Neural crest cell (in vitro differentiated cells): ENCODE data around the gene BCL7A. TPM values are rescaled to one million over a fixed set of nuclear protein-coding genes. Genes with fewer than 3 reads are reported as not detected.
"Not testable (repeated sequence)": the region's sequence is repeated elsewhere in the genome, so short reads cannot be mapped to it uniquely, and the experiment has no call there.

Source experiments
- DNase-seq: peaks from one replicate; pipeline ENCODE4 v3.0.0; 2021; ENCODE audit warnings: low read depth, mixed read lengths, low spot score
- H3K27ac Mint-ChIP-seq: one replicate; pipeline ENCODE4 v1.8.0; 2021; ENCODE audit warnings: mild to moderate bottlenecking, mixed read lengths; ENCODE audit not compliant: unreplicated experiment
- H3K27me3 Mint-ChIP-seq: 2 replicates; pipeline ENCODE4 v1.8.0; 2021; ENCODE audit warnings: low read depth, mild to moderate bottlenecking, mixed read lengths
- H3K36me3 Mint-ChIP-seq: 2 replicates; pipeline ENCODE4 v1.8.0; 2021; ENCODE audit warnings: low read depth, mild to moderate bottlenecking, mixed read lengths
- H3K4me1 Mint-ChIP-seq: 2 replicates; pipeline ENCODE4 v1.8.0; 2021; ENCODE audit warnings: mixed read lengths
- H3K4me3 Mint-ChIP-seq: one replicate; pipeline ENCODE4 v1.8.0; 2021; ENCODE audit warnings: mild to moderate bottlenecking, mixed read lengths
- H3K9me3 Mint-ChIP-seq: 2 replicates; pipeline ENCODE4 v1.8.0; 2021; ENCODE audit warnings: mixed read lengths
- total RNA-seq: library from RNA; stranded (reverse); gene quantifications from 2 replicates; pipeline ENCODE4 v1.2.1, GENCODE V29; 2021
- TF ChIP-seq, protein P1 (sequence below): fragments of 200-600 bp; sonication (generic); conservative IDR thresholded peaks from 2 replicates; pipeline ENCODE4 v1.5.0; 2021; ENCODE audit warnings: antibody characterized with exemption, mild to moderate bottlenecking

Gene BCL7A
- total RNA-seq, 1 donor from 2014 or later: 57.4 TPM

DNA sequence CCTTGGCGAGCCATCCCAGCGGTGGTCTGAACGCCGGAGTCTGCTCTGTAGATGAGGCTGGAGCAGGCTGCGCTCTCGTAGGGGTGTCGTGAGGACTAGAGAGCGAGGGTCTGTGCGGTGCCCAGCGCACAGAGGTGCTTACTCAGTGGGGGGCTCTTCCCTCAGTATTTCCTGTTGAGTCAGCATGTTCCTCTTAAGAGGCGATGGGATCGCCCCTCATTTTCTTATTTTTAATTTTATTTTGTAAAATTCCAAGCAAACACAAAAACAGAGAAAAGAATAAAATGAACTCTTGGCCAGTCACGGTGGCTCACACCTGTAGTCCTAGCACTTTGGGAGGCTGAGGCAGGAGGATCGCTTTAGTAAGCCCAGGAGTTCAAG, 40.8 kb upstream of the BCL7A start:
- H3K36me3 Mint-ChIP-seq: no peaks in the 10 kb centered on the region
- H3K4me3 Mint-ChIP-seq: no peak overlapping the region
- H3K9me3 Mint-ChIP-seq: no peaks in the 10 kb centered on the region
- H3K4me1 Mint-ChIP-seq: no peaks in the 10 kb centered on the region
- TF ChIP-seq, protein P1, sequence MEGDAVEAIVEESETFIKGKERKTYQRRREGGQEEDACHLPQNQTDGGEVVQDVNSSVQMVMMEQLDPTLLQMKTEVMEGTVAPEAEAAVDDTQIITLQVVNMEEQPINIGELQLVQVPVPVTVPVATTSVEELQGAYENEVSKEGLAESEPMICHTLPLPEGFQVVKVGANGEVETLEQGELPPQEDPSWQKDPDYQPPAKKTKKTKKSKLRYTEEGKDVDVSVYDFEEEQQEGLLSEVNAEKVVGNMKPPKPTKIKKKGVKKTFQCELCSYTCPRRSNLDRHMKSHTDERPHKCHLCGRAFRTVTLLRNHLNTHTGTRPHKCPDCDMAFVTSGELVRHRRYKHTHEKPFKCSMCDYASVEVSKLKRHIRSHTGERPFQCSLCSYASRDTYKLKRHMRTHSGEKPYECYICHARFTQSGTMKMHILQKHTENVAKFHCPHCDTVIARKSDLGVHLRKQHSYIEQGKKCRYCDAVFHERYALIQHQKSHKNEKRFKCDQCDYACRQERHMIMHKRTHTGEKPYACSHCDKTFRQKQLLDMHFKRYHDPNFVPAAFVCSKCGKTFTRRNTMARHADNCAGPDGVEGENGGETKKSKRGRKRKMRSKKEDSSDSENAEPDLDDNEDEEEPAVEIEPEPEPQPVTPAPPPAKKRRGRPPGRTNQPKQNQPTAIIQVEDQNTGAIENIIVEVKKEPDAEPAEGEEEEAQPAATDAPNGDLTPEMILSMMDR: no peak
- no peak for DNase-seq
- H3K27me3 Mint-ChIP-seq: peaks cover 3% of the 10 kb centered on the region
- H3K27ac Mint-ChIP-seq: no peak overlapping the region

DNA sequence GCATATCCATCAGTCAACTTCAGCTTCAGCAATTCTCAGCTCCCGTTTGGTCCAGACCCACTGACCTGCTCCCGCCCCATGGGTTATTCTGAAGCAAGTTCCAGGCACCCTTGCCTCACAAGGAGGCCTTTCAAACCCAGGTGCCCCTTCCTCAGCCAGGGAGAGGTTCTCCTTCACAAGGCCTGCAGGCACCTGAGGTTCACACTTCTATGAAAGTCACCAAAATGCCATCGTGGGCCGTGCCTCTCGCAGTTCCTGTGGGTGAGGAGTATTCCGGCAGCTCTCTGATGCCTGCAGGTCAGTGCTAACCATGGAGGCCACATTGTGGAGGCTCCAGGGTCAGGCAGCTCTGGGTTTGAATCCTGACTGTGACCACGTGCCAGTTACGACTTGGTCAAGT, 40.2 kb upstream of the BCL7A start:
- Mint-ChIP-seq H3K27ac (no peak overlapping the region), H3K4me1 (no peaks in the 10 kb centered on the region), H3K9me3 (no peaks in the 10 kb centered on the region), H3K4me3 (no peak overlapping the region), H3K27me3 (peaks cover 3% of the 10 kb centered on the region), H3K36me3 (no peaks in the 10 kb centered on the region)
- TF ChIP-seq, protein P1: no peak
- DNase-seq: no peak

DNA sequence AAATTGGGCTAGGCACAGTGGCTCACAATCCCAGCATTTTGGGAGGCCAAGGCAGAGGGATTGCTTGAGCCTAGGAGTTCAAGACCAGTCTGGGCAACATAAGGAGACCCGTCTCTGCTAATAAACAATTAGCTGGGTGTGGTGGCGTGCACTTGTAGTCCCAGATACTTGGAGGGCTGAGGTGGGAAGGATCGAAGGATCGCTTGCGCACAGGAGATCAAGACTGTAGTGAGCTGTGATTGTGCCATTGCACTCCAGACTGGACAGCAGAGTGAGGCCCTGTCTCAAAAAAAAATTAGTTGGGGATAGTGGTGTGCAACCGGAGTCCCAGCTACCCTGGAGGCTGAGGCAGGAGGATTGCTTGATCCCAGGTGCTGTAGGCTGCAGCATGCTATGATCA, 38.7 kb upstream of the BCL7A start:
- peaks cover 3% of the 10 kb centered on the region for H3K27me3 Mint-ChIP-seq
- TF ChIP-seq, protein P1: no peak
- no peak for DNase-seq
- H3K9me3 Mint-ChIP-seq: no peaks in the 10 kb centered on the region
- H3K36me3 Mint-ChIP-seq: no peaks in the 10 kb centered on the region
- H3K27ac Mint-ChIP-seq: no peak overlapping the region
- no peaks in the 10 kb centered on the region for H3K4me1 Mint-ChIP-seq
- no peak overlapping the region for H3K4me3 Mint-ChIP-seq

DNA sequence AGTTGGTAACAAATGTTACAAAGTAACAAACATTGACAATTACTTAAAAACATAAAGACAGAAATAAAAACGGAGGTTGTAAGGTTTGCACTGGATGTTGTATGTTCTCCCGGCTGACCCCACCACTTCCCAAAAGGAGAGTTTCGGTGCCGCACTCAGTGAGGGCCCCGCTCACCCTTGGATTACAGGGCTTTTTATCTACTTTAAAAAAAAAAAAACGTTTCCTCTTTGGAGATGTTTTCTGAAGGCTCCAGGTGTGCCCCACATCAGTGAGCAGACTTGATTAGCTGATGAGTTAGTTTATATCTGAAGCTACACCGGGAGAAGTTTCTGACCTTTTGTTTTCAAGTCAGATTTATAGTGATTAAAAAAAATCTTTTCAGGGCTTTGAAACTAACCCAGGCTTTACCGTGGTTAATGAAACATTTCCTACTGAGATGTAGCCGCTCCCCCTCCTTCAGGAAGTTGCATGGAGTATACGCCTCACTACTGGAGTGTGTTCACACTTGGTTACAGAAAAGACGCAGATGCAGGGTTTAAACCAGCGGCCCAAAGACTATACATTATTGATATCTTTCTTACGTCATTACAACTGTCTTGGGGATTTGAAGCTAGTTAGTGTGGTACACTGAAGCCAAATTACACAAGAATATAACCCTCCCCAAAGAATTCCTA, 38.0 kb upstream of the BCL7A start:
- TF ChIP-seq, protein P1: no peak
- DNase-seq: no peak
- Mint-ChIP-seq H3K9me3 (no peaks in the 10 kb centered on the region), H3K4me3 (no peak overlapping the region), H3K36me3 (no peaks in the 10 kb centered on the region), H3K27me3 (peaks cover 3% of the 10 kb centered on the region), H3K27ac (no peak overlapping the region), H3K4me1 (no peaks in the 10 kb centered on the region)

DNA sequence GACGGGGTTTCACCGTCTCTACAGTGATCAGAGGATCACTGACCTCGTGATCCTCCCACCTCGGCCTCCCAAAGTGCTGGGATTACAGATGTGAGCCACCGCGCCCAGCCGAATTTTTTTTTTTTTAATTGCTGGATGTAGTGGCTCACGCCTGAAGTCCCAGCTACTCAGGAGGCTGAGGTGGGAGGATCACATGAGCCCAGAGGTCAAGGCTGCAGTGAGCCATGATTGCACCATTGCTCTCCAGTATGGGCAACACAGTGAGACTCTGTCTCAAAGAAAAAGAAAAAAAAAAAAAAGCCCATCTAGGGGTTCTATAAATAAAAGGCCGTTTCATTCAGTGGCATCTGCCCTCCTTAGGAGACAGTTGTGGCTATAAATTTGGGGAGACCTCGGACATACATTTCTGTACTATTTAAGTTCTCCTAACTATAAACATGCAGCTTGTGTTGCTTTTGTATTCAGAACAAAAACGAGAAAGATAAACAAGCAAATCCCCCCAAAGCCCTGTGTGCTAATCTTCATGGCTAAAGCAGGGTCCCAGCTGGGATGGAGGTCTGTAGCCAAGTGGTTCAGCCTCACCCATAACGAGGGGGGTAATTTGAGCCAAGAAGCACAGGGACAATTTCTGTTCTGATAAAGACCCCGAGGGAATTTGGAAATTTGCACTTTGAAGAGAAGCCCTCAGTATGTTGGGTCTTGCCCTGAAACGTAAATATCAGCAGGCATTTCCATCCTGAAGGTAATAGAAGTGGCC, 35.0 kb upstream of the BCL7A start:
- Mint-ChIP-seq H3K27me3 (no peaks in the 10 kb centered on the region), H3K4me1 (no peaks in the 10 kb centered on the region), H3K36me3 (no peaks in the 10 kb centered on the region), H3K4me3 (no peak overlapping the region), H3K9me3 (no peaks in the 10 kb centered on the region), H3K27ac (no peak overlapping the region)
- no peak for DNase-seq
- TF ChIP-seq, protein P1: no peak

DNA sequence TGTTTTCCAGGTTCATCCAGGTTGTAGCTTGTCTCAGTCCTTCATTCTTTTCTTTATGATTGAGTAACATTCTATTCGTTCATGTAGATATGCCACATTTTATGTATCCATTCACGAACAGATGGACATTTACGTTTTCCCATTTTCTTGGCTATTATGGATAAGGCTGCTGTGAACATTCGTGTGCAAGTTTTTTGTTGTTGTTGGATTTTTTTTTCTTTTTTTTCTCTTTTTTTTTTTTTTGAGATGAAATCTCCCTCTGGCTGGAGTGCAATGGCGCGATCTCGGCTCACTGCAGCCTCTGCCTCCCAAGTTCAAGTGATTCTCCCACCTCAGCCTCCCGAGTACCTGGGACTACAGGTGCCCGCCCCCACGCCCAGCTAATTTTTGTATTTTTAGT, 33.2 kb upstream of the BCL7A start:
- not testable (repeated sequence) for H3K4me3 Mint-ChIP-seq, H3K27me3 Mint-ChIP-seq, H3K27ac Mint-ChIP-seq, H3K4me1 Mint-ChIP-seq, DNase-seq, H3K9me3 Mint-ChIP-seq, H3K36me3 Mint-ChIP-seq
